DMS53 treated with DMSO at 0.1 percent for 48 hours (cell line): ENCODE results near the gene MAGEA8.
"Not testable (repeated sequence)": the region's sequence is repeated elsewhere in the genome, so short reads cannot be mapped to it uniquely, and the experiment has no call there.

Experiments used
- DNase-seq: peaks from one replicate; lab custom pipeline; 2025; ENCODE audit not compliant: unreplicated experiment; lab: John Stamatoyannopoulos, UW

The MAGEA8 gene, protein sequence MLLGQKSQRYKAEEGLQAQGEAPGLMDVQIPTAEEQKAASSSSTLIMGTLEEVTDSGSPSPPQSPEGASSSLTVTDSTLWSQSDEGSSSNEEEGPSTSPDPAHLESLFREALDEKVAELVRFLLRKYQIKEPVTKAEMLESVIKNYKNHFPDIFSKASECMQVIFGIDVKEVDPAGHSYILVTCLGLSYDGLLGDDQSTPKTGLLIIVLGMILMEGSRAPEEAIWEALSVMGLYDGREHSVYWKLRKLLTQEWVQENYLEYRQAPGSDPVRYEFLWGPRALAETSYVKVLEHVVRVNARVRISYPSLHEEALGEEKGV

DNA sequence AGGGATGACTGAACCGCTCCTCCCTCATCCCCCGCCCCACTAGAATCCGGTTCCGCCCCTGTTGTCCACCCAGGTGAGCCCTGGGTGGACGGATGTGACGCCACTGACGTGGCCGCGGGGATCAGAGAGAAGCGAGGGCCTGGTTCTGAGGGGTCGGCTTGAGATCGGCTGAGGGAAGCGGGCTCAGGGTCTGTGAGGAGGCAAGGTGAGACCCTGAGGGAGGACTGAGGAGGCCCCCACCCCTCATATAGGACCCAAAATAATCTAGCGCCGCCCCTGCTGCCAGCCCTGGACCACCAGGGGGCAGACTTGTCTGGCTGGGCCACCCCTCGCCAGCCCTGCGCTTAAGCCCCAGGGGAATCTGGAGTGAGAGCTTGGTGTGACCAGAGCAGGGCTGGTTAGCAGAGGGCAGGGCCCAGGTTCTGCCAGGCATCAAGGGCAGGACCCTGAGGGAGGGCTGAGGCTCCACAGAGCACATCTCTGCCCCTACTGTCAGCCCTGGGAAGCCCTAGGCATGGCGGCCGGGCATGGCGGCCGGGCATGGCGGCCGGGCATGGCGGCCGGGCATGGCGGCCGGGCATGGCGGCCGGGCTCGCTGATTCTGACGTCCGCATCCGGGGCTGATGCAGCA, at the start of gene MAGEA8:
TSS of gene MAGEA8 (plus strand) at position 103 of the 631 bp plus-strand sequence. CDS start 3,090 bp downstream, outside the sequence.
- DNase-seq = no peak

DNA sequence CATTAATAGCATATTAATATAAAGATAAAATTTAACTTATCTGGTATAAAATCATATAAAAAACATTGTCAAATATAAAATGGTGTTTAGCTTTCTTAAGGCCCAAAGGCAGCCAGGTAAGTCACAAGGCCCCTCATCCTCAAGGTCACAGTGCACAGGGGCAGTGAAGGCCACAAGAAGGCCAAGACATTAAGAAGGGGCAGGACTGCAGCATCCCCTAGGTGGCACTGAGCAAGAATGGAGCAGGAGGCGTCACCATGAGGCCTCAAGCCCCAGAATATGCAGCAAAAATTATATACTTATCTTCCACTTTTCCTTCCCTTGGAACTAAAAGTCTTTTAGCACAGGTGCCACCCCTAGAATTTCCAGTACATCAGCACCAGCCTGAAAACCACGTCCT, 49.5 kb upstream of the MAGEA8 start:
- DNase-seq = no peak

DNA sequence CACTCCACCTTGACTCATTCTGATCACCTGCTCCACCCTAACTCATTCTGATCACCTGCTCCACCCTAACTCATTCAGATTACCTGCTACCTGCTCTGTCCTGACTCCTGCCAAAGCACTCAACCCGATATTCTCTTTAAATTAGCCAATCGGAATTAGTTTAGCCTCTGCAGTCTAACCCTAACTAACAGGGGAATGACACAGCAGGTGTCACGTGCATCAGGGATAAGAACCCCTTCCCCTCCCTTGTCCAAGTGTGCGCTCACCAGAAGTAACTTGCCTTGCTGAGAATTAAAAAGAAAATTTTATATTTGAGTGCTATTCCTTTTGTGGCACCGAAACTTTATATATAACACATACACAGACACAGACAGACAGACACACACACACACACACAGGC, 44.3 kb upstream of the MAGEA8 start:
- not testable (repeated sequence) for DNase-seq

DNA sequence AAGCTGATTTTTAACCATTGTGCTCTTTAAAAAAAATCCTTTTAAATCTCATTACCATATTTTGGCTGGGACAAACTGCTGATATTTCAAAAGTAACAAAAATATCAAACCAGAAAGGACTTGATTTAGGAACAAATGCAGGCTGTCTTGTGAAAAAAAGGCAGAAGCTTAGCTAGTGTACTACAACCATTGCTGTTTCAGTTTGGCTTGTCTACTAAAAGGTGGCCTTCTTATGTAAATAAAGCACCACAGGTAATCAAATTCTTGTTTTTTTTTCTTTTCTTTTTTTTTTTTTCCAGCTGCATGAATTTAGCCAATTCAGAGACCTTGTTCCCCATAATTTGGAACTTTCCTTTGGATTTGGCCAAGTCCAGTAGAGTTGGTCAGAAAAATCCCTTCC, 43.8 kb upstream of the MAGEA8 start:
- no peak for DNase-seq

DNA sequence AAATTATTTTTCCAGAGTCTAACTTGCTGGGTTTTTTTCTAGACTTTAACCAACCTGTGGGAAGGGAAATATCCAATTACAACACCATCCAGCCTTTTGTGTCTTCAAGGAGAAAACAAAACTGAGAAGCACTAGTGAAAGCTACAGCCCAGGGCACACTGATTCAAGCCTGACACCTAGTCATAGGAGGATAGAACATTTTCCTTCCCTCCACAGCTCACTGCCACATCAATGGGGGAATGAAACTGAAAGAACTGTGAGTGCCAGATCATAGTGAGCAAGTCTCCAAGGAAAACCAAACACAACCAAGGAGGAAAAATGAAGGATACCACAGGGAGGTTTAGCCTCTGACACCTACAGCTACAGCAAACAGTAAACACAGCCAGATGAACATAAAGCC, 43.3 kb upstream of the MAGEA8 start:
- DNase-seq = no peak

DNA sequence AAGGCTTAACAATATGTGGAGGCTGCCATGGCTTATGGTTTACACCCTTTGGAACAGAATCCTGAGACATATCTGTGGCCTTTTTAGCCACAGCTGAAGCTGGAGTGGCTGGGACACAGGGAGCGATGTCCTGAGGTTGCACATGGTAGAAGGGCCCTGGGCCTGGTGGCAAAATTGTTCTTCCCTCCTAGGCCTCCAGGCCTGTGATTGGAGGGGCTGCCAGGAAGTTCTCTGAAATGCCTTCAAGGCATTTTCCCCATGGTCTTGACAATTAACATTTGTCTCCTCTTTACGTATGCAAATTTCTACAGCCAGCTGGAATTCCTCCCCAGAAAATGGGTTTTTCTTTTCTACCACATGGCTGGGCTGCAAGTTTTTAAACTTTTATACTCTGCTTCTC, 39.1 kb upstream of the MAGEA8 start:
- DNase-seq = no peak

DNA sequence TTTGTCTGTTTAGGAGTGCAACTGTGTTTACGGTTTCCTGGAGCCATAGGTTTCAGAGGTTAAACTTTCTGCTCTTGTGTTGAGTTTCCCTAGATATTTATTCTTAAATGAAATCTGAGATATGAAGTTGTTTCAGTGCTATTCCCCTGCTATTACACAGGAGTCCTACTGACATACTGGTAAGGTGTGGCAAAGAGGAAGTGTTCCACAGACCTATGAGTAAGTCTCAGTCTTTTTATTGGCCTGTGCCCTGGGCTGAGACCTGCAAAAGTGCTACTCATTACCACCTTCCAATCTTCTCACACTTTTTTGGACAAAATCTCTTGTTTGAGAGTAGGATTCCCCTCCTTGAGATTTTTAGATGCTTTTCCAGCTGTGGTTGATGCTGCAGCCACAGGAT, 35.6 kb upstream of the MAGEA8 start:
- DNase-seq = no peak

DNA sequence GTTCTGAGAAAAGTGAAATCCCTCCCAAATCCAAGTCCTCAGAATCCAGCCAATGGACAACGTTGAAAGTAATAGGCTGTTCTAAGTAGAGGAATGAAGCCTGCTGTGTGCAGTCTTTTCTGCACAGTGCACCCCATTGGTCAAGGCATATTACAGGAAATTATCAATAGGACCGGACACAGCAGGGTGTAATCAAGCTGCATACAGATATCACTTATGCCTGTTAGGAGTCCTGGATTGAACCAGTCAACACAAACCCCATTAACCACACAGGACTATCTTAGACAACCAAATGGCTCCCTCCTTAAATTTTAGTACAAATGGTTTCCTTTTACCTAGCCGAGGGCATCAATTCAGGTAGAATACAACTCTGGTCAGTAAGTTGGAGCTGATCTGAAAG, 34.2 kb upstream of the MAGEA8 start:
- no peak for DNase-seq

DNA sequence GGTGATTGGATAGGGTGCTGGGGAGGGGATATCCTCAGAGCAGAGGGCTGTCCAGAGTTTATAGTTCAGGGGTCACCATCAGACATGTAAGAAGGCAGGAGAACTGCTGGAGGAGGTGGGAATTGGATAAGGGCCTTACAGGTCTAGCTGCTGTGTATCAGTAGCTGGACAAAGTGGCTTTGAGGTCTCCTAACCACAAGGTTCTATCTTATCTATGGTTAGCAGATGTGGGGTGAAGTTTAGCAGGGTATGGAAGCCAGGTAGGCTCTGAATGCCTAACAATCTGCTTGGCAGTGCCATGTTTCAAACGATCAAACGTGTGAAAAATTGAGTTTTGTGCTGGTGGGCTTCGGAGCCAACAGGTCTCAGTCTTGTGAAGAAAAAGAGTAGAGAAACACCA, 32.1 kb upstream of the MAGEA8 start:
- DNase-seq = no peak

DNA sequence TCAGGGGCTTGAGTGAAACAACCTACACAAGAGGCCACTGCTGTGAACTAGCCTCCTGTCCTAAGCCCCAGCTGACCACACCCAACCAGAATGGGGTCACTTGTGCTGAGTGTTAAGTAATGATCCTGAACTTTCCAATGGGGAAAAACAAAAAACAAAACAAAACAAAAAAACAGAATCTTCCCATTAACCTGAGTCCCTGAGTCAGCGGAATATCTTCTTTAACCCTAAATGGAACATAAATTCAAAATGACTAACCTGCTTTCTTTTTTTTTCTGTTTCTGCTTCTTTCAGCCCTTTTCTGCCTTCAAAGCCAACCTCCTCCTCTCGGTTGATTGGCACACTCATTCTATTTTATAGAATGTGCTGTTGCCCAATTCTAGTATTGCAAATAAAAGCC, 31.2 kb upstream of the MAGEA8 start:
- no peak for DNase-seq

DNA sequence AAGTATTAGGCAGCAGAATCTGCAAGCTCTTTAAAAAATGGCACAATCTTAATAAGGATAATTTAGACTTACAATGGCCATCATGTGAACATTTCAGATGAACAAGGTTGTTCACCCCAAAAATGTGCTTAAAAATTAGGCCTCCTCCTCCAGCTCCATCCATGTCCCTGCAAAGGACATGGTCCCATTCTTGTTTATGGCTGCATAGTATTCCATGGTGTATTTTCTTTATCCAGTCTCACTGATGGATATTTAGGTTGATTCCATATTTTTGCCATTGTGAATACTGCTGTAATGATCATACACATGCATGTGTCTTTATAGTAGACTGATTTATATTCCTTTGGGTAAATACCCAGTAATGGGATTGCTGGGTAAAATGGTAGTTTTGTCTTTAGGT, 29.1 kb upstream of the MAGEA8 start:
- DNase-seq = no peak

DNA sequence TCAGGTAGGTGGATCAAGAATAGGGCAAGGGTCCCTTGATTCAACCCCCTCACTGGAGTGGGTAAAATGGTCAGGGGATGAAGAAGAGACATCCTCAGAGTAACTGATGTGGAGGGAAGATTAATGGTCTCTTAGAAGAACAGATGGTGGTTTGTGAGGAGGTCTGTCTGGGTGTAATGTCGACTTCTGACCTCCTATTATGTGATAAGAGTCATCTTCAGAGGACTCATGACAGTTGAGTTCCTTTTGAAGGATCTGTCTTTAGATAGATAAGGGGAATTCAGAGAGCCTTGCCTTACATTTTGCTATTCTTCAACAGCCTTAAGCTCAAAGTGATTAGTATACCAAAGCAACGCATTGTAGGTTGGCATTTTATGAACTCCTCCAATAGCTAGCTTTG, 27.1 kb upstream of the MAGEA8 start:
- no peak for DNase-seq

DNA sequence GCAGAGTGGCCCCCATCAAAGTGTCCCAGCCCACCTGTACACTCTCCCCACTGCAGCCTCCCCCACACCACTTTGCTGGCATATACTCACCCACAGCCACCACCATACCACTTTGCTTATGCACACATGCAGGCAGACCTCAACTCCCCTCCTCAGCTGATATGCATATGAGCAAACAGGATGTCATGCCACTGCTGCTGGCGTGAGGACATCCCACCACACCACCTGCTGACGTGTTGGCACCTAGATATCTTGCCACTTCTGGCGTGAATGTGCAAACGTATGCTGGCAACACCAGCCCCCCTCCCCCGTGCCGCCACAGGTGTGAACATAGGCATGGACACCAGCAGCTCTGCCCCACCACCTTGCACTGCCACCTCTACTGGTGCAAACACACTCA, 22.4 kb upstream of the MAGEA8 start:
- no peak for DNase-seq

DNA sequence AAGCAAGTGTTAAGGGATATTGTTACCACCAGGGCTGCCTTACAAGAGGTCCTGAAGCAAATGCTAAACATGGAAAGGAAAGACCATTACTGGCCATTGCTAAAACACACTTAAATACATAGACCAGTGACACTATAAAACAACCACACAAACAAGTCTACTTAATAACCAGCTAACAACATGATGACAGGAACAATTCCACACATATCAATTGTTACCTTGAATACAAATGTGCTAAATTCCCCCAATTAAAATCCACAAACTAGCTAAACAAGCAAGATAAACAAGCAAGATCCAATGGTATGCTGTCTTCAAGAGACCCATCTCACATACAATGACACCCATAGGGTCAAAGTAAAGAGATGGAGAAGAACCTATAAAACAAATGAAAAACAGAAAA, 20.5 kb upstream of the MAGEA8 start:
- no peak for DNase-seq

DNA sequence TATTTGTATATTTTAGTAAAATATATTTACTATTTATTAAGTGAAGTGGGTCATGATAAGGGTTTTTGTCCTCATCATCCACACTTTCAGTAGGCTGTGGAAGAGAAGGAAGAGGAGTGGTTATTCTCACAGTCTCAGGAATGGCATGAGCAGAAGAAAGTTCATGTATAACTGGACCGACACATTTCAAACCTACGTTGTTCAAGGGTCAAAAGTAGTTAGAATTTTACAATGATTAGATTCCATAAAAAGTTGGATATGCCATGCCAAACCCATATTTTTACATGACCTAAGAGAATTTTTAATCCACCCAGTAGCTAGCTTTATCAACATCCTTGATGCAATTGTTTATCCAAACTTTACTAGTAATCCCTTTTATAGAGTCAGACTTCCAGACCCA, 15.6 kb upstream of the MAGEA8 start:
- DNase-seq = no peak

DNA sequence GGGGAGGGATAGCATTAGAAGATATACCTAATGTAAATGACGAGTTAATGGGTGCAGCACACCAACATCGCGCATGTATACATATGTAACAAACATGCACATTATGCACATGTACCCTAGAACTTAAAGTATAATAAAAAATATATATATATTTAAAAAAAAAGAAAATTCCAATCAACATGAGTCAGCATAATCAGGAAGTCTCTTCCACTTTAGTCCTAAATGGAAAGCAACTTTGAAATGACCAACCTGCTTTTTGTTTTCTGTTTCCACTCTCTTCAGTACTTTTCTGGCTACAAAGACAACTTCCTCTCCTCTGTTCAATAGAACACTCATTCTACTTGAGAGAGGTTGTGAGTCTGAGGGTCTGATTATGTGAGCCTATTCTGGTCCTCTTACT, 13.5 kb upstream of the MAGEA8 start:
- DNase-seq = no peak

DNA sequence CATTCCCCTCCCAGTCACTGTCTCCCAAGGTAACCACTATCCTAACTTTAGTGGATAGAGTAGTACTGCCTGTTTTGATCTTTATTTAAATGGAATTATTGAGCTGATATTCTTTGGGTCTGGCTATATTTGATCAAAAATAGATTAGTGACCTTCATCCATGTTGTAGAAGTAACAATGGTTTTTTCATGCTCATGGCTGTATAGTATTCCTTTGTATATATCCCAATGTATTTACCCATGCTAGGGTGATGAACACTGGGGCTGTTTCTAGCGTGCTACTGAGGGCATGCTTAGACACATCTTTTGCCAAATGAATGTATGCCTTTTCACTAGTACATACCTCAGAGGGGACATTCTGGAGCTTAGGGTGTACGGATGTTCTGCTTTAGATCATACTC, 10.1 kb upstream of the MAGEA8 start:
- no peak for DNase-seq

DNA sequence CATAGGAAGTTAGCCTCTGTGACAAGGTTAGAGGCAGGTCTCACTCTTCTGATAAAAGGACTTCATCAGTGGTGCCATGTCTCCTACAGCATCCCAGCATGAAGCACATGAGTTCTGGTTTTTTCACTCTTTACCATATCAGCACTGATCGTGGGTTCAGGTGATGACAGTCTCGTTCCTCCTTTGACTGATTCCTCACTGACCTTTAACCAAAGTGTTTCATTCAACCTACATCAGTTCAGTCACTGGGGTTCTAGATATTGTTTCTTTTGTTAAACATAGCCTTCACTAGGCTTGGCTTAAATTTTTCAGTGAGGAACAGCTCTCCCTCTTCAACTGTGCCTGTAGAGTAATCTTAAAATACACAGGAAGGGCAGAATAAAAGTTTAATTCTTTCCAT, 9.6 kb upstream of the MAGEA8 start:
- no peak for DNase-seq

DNA sequence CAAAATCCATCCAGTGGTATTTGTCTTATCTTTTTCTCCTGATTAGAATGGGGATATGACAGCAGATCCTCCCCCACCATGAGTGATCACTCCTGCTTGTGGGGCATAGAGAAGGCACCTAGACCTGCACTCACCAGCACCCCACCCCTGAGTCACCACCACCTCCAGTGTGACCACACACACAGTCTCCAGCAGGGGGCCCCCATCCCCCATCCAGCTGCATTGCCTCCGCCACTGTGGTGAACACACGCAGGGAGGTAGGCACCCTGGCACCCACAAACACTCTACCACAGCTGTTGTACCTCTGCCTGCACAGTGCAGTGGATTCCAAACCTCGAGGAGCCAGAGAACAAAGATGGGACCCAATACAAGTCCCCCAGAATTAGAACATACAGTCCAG, 9.0 kb upstream of the MAGEA8 start:
- DNase-seq = no peak

DNA sequence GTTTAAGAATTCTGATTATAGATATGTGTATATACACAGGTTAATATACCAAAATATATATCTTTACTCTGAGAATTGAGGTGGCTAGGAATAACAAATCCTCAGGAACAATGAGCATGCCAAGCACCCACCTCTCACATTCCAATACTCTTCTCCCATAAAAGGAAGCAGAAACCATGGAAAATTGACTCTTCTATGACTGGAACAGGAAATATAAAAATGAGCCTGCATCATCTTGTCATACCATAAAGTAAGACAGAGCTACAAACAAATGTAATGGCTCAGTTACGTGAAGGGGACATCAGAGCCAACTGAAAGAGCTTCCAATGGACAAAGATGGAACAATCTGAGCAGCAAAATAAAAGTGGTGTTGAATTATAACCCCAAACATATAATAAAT, 3.8 kb upstream of the MAGEA8 start:
- DNase-seq = no peak

DNA sequence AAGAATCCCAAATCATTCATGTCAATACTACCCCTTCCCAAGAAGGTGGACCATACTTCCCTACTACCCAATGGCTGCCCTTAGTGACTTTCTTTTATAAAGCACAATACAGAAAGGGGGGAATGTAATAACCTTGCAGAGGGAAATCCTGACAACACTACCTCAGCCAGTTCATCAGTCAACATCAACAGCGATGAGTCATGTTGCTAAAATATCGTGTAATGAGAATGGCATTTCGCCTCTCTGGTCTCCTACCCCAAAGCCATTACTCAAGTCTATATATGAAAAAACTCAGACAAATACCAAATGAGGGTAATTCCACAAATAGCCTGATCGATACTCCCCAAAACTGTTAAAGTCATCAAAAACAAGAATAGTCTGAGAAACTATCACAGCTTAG, 3.3 kb upstream of the MAGEA8 start:
- no peak for DNase-seq

DNA sequence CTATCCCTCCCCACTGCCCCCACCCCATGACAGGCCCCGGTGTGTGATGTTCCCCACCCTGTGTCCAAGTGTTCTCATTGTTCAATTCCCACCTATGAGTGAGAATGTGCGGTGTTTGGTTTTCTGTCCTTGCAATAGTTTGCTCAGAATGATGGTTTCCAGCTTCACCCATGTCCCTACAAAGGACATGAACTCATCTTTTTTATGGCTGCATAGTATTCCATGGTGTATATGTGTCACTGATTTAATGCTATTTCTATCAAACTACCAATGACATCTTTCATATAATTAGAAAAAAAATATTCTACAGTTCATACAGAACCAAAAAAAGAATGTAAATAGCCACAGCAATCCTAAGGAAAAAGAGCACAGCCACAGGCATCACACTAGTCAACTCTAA, 9.8 kb downstream of the MAGEA8 start:
- not testable (repeated sequence) for DNase-seq

DNA sequence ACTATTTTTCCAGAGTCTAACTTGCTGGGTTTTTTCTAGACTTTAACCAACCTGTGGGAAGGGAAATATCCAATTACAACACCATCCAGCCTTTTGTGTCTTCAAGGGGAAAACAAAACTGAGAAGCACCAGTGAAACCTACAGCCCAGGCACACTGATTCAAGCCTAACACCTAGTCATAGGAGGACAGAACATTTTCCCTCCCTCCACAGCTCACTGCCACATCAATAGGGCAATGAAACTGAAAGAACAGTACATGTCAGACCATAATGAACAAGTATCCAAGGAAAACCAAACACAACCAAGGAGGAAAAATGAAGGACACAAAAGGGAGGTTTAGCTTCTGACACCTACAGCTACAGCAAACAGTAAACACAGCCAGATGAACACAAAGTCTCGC, 17.6 kb downstream of the MAGEA8 start:
- no peak for DNase-seq
